Hematopoietic multipotent progenitor cell treated with erythropoietin and hydrocortisone succinate and interleukin-3 and kit ligand, for 8 days (in vitro differentiated cells): ENCODE results near the gene FBN2.
A peak's percentile ranks its signal among the peaks of the same experiment; 100 is the strongest.

Experiments used
- DNase-seq: peaks from one replicate; pipeline ENCODE4 v3.0.0-alpha.2; 2015

The FBN2 gene

DNA sequence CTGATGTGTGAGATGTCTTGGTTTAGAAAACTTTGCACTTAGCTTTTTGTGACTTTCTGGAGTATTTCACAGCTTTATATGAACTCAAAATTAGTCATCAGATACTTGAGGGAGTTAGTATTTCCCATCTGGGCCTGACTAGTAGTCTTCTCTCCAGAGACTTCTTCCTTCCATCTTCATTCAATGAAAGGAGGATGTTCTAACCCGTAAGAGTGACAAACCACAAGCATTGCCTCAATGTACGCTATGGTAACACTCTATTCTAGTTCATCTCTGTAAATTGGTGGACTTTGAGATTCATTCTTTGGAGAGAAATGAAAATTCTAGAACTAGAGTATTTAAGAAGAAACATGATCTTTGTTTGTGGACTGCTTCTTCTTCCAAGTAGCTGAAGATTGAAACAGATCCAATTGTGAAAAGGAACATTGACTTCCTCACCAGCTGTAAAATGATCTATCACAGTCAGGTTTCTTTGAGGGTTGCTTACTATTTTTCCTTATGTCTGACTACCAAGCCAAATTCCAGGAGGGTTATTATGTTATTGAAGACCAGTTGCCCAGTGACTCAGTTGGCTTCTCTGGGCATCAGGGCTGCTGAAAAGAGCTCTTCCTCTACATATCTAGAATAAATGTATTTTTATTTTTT, 296.9 kb downstream of the FBN2 start:
- DNase-seq, result no peak

DNA sequence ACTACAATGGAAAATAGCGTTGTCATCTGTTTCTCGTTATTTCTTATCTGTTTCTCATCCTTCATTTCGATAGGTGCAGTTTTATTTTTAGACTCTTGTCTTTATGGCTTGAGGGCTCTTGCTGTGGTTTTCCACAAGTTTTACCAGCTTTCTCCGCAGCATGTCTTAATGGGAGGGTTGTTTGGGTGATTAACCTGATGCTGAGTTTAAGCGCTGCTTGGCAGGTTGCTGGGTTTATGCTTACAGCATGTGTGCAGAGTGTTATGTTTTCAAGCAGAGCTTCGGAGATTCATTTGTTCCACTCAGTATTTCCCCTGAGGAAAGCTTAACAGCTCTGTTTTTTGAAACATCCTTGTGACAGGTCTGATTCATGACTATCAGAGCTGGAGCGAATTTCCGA, 300.5 kb downstream of the FBN2 start:
- no peak for DNase-seq

DNA sequence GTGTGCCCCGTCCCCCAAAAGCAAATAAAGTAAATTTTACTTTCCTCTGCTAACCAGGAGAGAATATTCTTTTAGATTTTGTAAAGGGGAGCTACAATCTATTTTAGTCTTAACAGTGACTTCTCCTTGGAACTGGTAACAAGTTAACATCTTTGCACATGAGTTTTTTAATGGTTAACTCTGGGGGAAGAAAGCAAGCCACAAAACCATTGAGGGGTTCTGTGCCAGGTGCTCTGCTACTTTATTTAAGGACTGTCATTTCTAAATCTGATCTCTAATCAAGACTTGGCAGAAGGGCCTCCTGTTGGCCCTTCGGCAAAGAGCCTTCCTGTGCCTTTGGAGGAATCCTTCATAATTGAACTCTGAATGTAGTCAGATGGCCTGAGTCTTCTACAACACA, 301.0 kb downstream of the FBN2 start:
- no peak for DNase-seq

DNA sequence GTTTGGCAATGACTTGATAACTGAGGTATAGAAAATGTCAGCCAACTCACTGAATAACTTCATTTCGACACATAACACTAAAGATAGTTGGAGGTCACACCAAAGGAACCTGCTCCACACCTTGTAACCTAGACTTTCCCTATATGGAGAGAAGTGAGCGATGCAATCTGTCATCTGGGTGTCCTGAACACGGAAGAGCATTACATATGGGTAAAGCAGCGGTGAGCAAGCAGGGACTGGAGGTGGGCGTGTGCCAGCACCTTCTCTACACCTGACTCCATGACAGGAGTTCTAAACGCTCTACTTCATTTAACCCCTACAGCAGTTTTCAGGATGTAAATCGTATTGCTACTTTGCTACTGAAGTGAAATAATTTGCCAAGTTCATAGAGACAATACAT, 301.7 kb downstream of the FBN2 start:
- DNase-seq, result no peak

DNA sequence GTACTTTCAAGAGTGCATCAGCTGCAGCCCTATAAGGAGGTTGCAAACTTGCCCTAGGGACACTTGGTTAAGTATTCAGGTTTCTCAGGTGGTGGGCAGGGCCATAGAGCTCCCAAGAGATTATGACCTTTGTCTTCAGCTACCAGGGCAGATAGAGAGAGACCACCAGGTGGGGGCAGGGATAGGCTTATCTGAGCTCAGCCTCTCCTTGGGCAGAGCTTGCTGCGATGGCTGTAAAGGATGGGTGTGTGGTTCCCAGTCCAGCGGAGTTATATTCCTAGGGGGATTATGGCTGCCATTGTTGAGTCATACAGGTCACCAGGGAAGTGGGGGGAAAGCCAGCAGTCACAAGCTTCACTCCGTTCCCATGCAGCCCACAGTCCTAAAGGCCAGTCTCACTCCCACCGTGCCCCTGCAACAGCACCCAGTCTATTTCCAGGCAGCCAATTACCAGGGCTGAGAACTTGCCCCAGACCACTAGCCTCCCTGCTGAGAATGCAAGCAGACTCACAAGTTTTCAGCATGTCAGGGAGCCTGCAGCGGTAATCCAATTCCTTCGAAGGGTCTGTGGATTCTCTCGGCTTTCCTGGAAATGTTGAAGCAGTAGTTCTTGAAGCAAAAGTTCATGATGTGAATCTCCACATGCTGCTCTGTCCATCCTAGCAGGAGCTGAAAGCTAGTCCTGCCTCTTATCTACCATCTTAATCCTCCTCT, 303.0 kb downstream of the FBN2 start:
- no peak for DNase-seq

DNA sequence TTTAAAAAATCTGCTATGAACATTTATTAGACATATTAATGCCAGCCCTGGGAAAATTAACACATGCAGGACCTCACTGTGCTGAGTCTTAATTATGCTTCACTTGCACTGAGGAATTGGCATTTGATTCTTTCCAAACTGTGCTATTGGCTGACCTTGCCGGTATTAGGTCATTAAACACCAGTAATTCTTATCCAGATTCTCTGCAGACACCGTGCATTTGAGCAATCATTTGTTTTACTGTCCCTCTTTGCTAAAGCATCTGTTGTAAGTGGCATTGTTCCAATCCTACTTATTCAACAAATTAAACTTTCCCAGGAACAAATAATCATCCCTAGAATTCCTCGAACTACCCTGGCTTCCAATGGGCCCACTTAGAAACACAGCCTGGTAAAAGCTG, 309.5 kb downstream of the FBN2 start:
- DNase-seq, result no peak

DNA sequence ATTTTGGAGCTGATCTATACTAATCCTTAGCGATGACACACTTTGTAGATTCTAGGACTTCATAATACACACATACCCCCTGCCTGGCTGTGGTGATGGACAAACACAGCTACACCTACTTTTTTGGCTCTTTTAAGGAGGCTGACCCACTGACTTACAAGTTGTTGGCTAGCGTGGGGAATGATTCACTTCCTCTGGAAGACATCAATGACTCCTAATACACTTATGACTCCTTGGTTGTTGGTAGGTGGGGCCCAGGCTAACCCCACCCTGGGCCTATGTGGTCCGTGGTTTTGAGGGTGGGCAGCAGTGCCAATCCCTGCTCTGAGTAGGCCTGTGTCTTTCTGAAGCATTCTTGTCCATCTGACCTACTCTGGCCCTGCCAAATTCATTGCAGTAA, 310.0 kb downstream of the FBN2 start:
- DNase-seq, result no peak

DNA sequence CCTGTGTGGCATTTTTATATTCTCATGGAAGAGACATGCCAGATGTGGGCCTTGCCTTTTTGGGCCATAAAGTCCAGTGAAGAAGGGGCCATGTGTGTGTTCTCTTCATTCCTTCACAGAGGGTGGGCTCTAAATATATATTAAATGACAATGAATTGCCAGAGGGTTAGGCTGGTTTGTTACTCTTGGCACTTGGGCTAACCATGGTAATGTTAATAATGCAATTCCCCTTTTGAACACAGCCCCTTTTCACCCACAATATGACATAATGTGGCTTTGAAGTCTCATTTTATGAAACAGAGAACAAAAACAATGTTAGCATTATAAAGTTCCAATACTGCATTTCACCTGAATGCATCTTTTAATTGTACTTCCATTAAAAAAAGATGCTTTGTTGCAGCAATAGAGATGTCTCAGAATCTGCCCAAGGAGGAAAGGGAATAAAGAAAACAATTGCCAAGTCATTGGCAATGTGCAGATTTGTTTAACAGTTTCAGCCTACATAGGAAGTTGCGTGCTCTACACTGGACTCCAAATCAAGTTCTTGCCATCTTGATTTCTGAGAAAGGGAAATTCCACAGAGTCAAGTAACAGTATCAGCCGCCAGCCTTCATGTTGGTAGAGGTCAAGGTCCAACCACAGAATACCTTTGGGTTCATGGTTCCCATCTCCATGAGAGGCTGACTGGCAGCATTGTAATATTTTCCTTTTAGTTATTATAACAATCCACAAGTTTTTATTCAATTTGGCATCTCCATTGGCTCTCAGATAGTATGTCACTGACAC, 312.6 kb downstream of the FBN2 start:
- DNase-seq, result no peak

DNA sequence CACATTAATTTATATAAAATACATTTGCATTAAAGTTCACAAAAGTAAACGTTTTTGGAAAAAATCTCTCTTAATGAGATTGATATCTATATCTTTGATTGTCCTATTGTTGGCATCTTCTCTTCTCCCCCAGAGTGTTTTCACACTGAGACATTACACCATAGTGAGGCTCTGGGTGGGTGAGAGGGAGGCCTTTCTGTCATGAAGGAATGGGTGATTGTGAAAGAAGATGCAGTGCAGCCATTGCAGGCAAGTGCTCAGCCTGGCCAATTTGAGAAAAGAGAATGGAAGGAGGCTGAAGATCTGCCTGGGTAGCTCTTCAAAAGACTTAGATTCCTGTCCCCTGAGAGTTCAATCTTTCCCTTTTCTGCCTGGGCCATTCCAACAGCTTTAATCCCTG, 313.7 kb downstream of the FBN2 start:
- no peak for DNase-seq

DNA sequence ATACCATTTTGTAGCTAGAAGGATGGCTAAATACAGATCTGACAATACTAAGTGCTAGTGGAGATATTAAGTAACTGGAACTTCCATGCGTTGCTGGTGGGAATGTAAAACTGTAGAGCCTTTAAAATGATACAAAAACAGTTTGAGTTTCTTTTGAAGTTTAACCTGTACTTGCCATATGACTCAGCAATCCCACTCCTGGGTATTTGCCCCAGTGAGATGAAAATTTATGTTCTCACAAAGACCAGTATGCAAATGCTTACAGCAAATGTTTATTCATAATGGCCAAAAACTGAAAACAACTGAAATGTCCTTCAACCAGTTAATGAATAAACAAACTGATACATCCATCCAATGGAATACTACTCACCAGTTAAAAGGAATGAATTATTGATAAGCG, 317.2 kb downstream of the FBN2 start:
- no peak for DNase-seq

DNA sequence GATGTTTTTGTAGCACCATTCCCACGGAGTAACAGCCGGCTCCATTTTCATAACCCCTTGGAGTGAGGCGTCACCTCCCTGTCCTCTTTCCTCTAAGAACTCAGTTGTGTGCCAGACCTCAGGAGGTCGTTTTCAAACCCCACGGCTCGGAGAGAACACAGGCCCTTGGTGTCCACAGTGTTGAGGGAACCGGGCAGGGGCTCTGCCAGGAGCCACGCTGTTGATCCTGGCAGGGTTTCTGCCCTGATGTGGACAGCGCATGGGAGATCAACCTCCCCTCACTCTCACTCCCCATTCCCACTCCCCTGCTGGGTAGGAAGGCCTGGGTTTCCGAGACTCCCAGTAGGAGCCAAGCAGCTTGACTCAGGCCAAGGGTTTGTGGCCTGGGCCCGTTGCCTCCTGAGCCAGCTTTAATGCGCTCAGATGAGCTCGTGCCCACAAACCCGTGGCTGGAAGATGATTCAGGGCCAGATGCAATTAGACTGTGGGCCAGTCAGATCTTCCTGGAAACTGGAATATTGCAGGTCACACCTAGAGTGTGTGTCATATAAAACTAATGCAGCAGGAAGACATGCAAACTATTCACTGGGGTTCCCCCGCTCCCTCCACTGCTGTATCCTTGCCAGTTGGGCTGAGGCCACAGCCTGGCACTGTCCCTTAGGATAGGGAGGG, 321.0 kb downstream of the FBN2 start:
- DNase-seq, result no peak

DNA sequence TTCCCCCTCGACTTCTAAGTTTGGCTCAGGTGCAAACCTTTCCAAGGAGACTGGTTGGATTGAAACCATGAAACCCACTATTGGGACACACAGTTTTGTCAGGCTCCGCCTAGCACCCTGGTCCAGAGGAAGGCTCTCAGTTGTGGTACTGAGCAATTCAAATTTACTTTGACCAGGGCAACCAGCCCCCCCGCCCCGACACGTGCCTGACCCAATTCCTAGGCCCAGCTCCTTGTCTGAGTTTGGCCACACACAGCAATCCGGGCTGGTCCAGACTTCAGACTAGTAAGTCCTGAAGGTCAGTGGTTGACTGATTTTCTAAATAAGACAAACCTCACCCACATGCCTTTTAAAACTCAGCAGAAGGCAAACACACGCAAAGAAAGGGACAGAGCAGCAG, 321.8 kb downstream of the FBN2 start:
- DNase-seq, result no peak

DNA sequence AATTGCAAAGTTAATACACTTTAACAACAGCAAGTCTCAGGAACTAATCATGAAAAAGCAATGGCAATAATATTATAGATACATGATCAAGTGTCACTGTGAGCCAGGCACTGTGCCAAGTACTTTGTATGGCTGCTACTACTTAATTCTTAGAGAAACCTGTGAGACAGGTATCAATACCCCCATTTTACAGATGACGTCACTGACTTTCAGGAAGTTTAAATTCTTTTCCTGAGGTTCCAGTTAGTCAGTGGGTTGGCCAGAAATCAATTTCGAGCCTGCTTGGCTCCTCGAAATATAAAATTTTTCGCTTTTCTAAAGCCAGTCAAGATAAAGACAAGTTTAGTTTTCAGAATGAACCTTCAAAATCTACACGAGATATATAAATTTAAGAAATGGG, 324.2 kb downstream of the FBN2 start:
- no peak for DNase-seq

DNA sequence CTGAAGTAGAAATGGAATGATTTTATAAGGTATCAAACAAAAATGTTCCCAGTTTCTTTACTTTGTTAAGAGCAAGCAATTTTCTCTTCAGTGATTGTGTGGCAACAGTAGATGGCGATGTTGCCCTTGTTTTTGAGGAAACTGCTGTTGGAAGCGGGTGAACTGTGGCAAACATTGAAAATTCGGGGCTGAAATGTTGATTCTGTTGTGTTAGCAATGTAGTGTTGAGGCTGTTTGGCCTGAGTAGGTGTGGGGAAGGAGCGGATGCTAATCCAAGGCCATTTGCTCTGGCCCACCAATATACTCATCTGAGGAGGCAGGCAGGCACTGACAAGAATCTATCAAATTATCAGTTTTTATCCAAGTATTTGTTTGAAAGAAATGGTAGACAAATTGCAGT, 324.7 kb downstream of the FBN2 start:
- peak; percentile 52 for DNase-seq

DNA sequence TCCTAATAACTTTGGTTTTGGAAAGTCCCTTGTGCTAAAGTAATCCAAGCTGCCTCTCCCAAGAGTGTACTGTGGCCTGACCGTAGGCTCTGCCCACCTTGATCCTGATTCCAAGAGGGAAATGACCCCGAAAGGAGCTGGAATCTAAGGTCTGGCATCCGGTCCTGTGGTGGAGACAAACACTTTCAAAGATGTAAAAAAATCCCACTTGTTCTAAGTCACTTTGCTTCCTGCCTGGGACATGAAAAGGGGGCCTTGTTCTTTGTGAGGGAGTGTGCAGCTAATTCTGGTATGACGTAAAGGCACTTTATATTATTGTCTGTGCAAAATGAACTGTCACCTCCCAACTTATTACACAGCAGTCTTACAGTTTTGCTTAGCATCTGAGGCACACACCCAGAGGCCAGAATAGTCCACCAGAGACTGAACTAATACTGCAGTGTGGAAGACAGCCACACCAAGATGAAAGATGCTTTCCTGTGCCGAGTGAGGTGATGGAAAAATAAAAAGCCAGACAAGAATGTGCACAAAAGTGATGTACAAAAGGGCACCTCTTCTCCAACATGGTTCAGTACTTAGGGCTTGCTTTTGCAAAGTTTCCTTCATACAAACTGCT, 325.7 kb downstream of the FBN2 start:
- no peak for DNase-seq

DNA sequence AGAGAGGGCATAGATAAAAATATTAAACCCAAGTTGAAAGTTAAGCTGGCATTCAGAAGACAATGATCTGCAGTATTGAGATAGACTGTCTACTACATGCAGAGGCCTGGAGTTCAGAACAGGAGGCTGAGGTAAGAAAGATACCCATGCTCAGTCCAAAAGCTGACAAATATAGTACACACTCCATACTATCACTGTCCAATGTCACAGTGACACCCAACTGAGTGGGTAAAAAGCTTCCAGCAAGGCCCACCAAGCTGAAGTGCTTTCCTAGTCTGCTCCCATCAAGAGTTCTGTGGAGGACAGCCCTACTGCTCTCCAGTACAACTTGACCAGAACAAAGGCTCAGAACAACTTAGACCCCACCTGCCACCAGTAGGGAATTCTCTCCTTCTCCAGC, 329.6 kb downstream of the FBN2 start:
- DNase-seq, result no peak
